ENCODE results near the gene VHLL.

Gene VHLL

GRCh38 chr1:156305215-156305614 is 6.1 kb upstream of the VHLL start:
- no peaks in the 10 kb centered on the region for H3K9me3 ChIP-seq (replicated peaks in 1 of 2; ENCODE audit: control insufficient read depth in 2 of 2, insufficient read depth in 1 of 2, low read depth in 1 of 2, low read length in 2 of 2)

DNA sequence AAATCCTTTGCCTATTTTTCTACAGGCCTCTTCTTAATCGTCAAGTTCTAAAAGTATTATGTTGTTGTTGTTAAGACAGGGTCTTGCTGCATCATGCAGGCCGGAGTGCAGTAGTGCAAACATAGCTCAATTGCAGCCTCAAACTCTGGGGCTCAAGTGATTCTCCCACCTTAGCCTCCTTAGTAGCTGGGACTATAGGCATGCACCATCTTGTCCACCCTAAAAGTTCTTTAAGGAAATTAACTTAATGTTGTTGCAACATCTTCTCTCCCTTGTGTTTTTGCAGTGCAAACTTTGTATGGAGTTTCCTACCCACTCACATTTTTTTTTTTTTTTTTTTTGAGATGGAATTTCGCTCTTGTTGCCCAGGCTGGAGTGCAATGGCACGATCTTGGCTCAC is 4.1 kb upstream of the VHLL start:
- Histone ChIP-seq H2BK15ac (ENCODE audit: low read length) (no peak overlapping the region), H2BK12ac (ENCODE audit: low read length) (no peak overlapping the region), H3K18ac (ENCODE audit: low read length) (no peak overlapping the region), H2BK5ac (ENCODE audit: low read length) (no peak overlapping the region), H3K4me2 (ENCODE audit: insufficient read depth, low read length, poor library complexity, severe bottlenecking) (no peak overlapping the region), H3K14ac (ENCODE audit: low read length) (no peak overlapping the region), H3K23ac (ENCODE audit: low read depth, low read length, poor library complexity) (no peak overlapping the region), H2BK120ac (ENCODE audit: low read depth, low read length) (no peak overlapping the region), H3K9ac (ENCODE audit: low read depth, low read length, poor library complexity) (no peak overlapping the region), H3K27ac (replicated peaks; ENCODE audit: low read length) (no peak overlapping the region), H2AFZ (ENCODE audit: low read length) (no peak overlapping the region), H2AK5ac (ENCODE audit: low read depth, low read length) (no peak overlapping the region), H3K9me3 (replicated peaks in 1 of 2; ENCODE audit: control insufficient read depth in 2 of 2, insufficient read depth in 1 of 2, low read depth in 1 of 2, low read length in 2 of 2) (no peaks in the 10 kb centered on the region), H4K91ac (ENCODE audit: low read depth, low read length, poor library complexity) (no peak overlapping the region), H3K4me1 (ENCODE audit: control insufficient read depth in 2 of 2, insufficient read depth in 1 of 2, low read depth in 1 of 2, low read length in 2 of 2) (no peaks in the 10 kb centered on the region), H3K4me3 (ENCODE audit: low read length in 2 of 2) (no peak overlapping the region), H4K8ac (ENCODE audit: low read depth, low read length) (no peak overlapping the region), H3K36me3 (replicated peaks in 1 of 2; ENCODE audit: control insufficient read depth in 2 of 2, insufficient read depth in 2 of 2, low read length in 2 of 2) (peaks cover 4 to 37% of the 10 kb centered on the region in 2 donors), H3K79me1 (ENCODE audit: low read depth, low read length) (no peaks in the 10 kb centered on the region), H3K4ac (ENCODE audit: low read length) (no peak overlapping the region), H3K27me3 (ENCODE audit: control insufficient read depth in 3 of 3, insufficient read depth in 3 of 3, low read depth in 1 of 3, low read length in 3 of 3) (no peaks in the 10 kb centered on the region)
- no CpG with 5 or more reads among the region's 4 CpGs for WGBS, 2 donors (ENCODE audit: extremely low coverage in 2 of 2, insufficient read length in 2 of 2, insufficient replicate concordance in 1 of 2)
- DNase-seq (ENCODE audit: low spot score) = no peak

More at GRCh38 chr1:156305215-156305614, 6.1 kb upstream of the VHLL start:
- Histone ChIP-seq H3K4me2 (ENCODE audit: insufficient read depth, low read length, poor library complexity, severe bottlenecking) (no peak overlapping the region), H3K4me3 (ENCODE audit: low read length in 2 of 2) (no peak overlapping the region), H2AFZ (ENCODE audit: low read length) (no peak overlapping the region), H2BK120ac (ENCODE audit: low read depth, low read length) (no peak overlapping the region), H3K14ac (ENCODE audit: low read length) (no peak overlapping the region), H3K18ac (ENCODE audit: low read length) (no peak overlapping the region), H2BK12ac (ENCODE audit: low read length) (no peak overlapping the region), H2AK5ac (ENCODE audit: low read depth, low read length) (no peak overlapping the region), H2BK5ac (ENCODE audit: low read length) (no peak overlapping the region), H3K4me1 (ENCODE audit: control insufficient read depth in 2 of 2, insufficient read depth in 1 of 2, low read depth in 1 of 2, low read length in 2 of 2) (no peaks in the 10 kb centered on the region), H3K4ac (ENCODE audit: low read length) (no peak overlapping the region), H3K36me3 (replicated peaks in 1 of 2; ENCODE audit: control insufficient read depth in 2 of 2, insufficient read depth in 2 of 2, low read length in 2 of 2) (peaks cover 15 to 56% of the 10 kb centered on the region in 2 donors), H4K8ac (ENCODE audit: low read depth, low read length) (no peak overlapping the region), H2BK15ac (ENCODE audit: low read length) (no peak overlapping the region), H3K23ac (ENCODE audit: low read depth, low read length, poor library complexity) (no peak overlapping the region), H3K79me1 (ENCODE audit: low read depth, low read length) (no peaks in the 10 kb centered on the region), H3K27me3 (ENCODE audit: control insufficient read depth in 3 of 3, insufficient read depth in 3 of 3, low read depth in 1 of 3, low read length in 3 of 3) (no peaks in the 10 kb centered on the region), H4K91ac (ENCODE audit: low read depth, low read length, poor library complexity) (no peak overlapping the region), H3K27ac (replicated peaks; ENCODE audit: low read length) (no peak overlapping the region), H3K9ac (ENCODE audit: low read depth, low read length, poor library complexity) (no peak overlapping the region)
- no peak for DNase-seq (ENCODE audit: low spot score)
- WGBS, 2 donors (ENCODE audit: extremely low coverage in 2 of 2, insufficient read length in 2 of 2, insufficient replicate concordance in 1 of 2) = no CpG with 5 or more reads among the region's 2 CpGs

DNA sequence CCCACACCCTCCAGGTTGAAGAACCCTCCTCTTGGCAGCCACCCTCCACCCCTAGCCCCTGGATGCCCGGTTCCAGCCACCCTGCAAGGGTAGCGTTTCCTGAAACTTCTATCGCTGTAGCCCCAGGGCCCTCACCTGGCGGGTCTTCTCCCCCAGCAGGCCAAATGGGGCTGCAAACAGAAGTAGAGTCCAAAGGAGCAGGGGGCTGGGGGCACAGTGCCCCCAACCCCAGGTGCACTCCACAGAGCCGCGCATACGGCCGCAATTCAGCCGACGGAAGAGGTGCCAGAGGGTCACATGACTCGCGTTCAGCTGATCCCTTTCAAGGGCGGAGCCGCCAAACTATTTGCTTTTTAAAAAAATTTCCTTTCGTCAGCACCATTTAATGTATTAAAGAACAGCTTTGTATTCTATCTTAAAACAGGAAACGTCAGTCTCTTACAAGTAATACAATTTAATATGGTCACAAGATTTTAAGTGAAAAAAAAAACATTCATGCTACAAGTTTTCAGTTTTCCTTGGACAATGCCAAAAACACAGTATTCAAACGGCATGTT is 3.6 kb downstream of the VHLL start, which contains the start of gene GLMP:
Gene GLMP (minus strand): TSS at position 289 of the 557 bp plus-strand sequence. CDS start 34 bp downstream, at position 255.
- Histone ChIP-seq H3K36me3 (replicated peaks in 1 of 2; ENCODE audit: control insufficient read depth in 2 of 2, insufficient read depth in 2 of 2, low read length in 2 of 2) (peaks cover 0 to 2% of the 10 kb centered on the region in 2 donors), H3K14ac (ENCODE audit: low read length) (no peak within 1 kb of the TSS), H3K27ac (replicated peaks; ENCODE audit: low read length) (no peak within 1 kb of the TSS), H4K91ac (ENCODE audit: low read depth, low read length, poor library complexity) (peak within 1 kb of the TSS; percentile 3), H3K9ac (ENCODE audit: low read depth, low read length, poor library complexity) (peak within 1 kb of the TSS; percentile 32), H4K8ac (ENCODE audit: low read depth, low read length) (no peak within 1 kb of the TSS), H3K9me3 (replicated peaks in 1 of 2; ENCODE audit: control insufficient read depth in 2 of 2, insufficient read depth in 1 of 2, low read depth in 1 of 2, low read length in 2 of 2) (no peaks in the 10 kb centered on the region), H3K23ac (ENCODE audit: low read depth, low read length, poor library complexity) (no peak within 1 kb of the TSS), H3K4me1 (ENCODE audit: control insufficient read depth in 2 of 2, insufficient read depth in 1 of 2, low read depth in 1 of 2, low read length in 2 of 2) (peaks cover 2 to 10% of the 10 kb centered on the region in 2 donors), H2BK15ac (ENCODE audit: low read length) (no peak within 1 kb of the TSS), H2AK5ac (ENCODE audit: low read depth, low read length) (peak within 1 kb of the TSS; percentile 78), H3K4me3 (ENCODE audit: low read length in 2 of 2) (peak within 1 kb of the TSS; percentile 56 to 76), H2BK120ac (ENCODE audit: low read depth, low read length) (no peak within 1 kb of the TSS), H3K79me1 (ENCODE audit: low read depth, low read length) (peaks cover 5% of the 10 kb centered on the region), H3K18ac (ENCODE audit: low read length) (peak within 1 kb of the TSS; percentile 50), H2AFZ (ENCODE audit: low read length) (peak within 1 kb of the TSS; percentile 98), H2BK5ac (ENCODE audit: low read length) (no peak within 1 kb of the TSS), H2BK12ac (ENCODE audit: low read length) (no peak within 1 kb of the TSS), H3K4me2 (ENCODE audit: insufficient read depth, low read length, poor library complexity, severe bottlenecking) (peak within 1 kb of the TSS; percentile 88), H3K27me3 (ENCODE audit: control insufficient read depth in 3 of 3, insufficient read depth in 3 of 3, low read depth in 1 of 3, low read length in 3 of 3) (no peaks in the 10 kb centered on the region), H3K4ac (ENCODE audit: low read length) (no peak within 1 kb of the TSS)
- DNase-seq (ENCODE audit: low spot score) = no peak
- no CpG with 5 or more reads among the region's 17 CpGs for WGBS, 2 donors (ENCODE audit: extremely low coverage in 2 of 2, insufficient read length in 2 of 2, insufficient replicate concordance in 1 of 2)

- Histone ChIP-seq H3K9ac (ENCODE audit: low read depth, low read length, poor library complexity) (no peak overlapping the region), H3K36me3 (replicated peaks in 1 of 2; ENCODE audit: control insufficient read depth in 2 of 2, insufficient read depth in 2 of 2, low read length in 2 of 2) (peaks cover 0 to 2% of the 10 kb centered on the region in 2 donors), H3K4me1 (ENCODE audit: control insufficient read depth in 2 of 2, insufficient read depth in 1 of 2, low read depth in 1 of 2, low read length in 2 of 2) (peaks cover 2 to 10% of the 10 kb centered on the region in 2 donors), H2BK120ac (ENCODE audit: low read depth, low read length) (no peak overlapping the region), H3K4me2 (ENCODE audit: insufficient read depth, low read length, poor library complexity, severe bottlenecking) (no peak overlapping the region), H2AK5ac (ENCODE audit: low read depth, low read length) (no peak overlapping the region), H2AFZ (ENCODE audit: low read length) (no peak overlapping the region), H4K91ac (ENCODE audit: low read depth, low read length, poor library complexity) (no peak overlapping the region), H3K79me1 (ENCODE audit: low read depth, low read length) (peaks cover 5% of the 10 kb centered on the region), H4K8ac (ENCODE audit: low read depth, low read length) (no peak overlapping the region), H3K4ac (ENCODE audit: low read length) (no peak overlapping the region), H3K18ac (ENCODE audit: low read length) (no peak overlapping the region), H3K23ac (ENCODE audit: low read depth, low read length, poor library complexity) (no peak overlapping the region), H3K14ac (ENCODE audit: low read length) (no peak overlapping the region), H2BK15ac (ENCODE audit: low read length) (no peak overlapping the region), H2BK12ac (ENCODE audit: low read length) (no peak overlapping the region), H3K4me3 (ENCODE audit: low read length in 2 of 2) (no peak overlapping the region), H3K27me3 (ENCODE audit: control insufficient read depth in 3 of 3, insufficient read depth in 3 of 3, low read depth in 1 of 3, low read length in 3 of 3) (no peaks in the 10 kb centered on the region), H3K9me3 (replicated peaks in 1 of 2; ENCODE audit: control insufficient read depth in 2 of 2, insufficient read depth in 1 of 2, low read depth in 1 of 2, low read length in 2 of 2) (no peaks in the 10 kb centered on the region), H3K27ac (replicated peaks; ENCODE audit: low read length) (no peak overlapping the region), H2BK5ac (ENCODE audit: low read length) (no peak overlapping the region)
- no peak for DNase-seq (ENCODE audit: low spot score)
- WGBS, 2 donors (ENCODE audit: extremely low coverage in 2 of 2, insufficient read length in 2 of 2, insufficient replicate concordance in 1 of 2) = no CpG with 5 or more reads among the region's 9 CpGs
These were observed 5.2 kb downstream of the VHLL start for GRCh38 chr1:156293895-156294294.
